GM18909 (cell line): Measurements from ENCODE around the gene TASP1.
A peak's percentile ranks its signal among the peaks of the same experiment; 100 is the strongest.

Experiments
- ATAC-seq: cut with Tn5 transposase; IDR thresholded peaks from one replicate; pipeline ENCODE4 v1.9.1; 2021; ENCODE audit warnings: mild to moderate bottlenecking; ENCODE audit not compliant: unreplicated experiment, poor library complexity

Gene TASP1

DNA sequence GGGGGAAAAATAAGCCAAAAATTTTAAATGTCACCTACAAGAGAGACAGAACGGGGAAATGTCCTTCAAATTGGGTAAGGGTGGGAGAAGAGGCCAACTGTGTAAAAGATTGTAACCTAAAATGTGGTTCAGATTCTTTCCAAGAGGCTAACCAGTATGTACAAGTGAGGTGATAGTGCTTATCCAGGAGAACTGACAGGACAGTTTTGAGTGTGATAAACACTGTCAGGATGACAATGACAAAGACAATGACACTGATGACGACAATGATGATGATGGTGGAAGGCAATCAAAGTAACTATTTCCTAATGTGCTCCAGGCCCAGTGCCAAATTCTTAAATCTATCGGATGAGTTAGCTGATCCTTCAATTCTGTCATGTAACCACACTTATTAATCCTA is 57.3 kb downstream of the TASP1 start:
- no peak for ATAC-seq

DNA sequence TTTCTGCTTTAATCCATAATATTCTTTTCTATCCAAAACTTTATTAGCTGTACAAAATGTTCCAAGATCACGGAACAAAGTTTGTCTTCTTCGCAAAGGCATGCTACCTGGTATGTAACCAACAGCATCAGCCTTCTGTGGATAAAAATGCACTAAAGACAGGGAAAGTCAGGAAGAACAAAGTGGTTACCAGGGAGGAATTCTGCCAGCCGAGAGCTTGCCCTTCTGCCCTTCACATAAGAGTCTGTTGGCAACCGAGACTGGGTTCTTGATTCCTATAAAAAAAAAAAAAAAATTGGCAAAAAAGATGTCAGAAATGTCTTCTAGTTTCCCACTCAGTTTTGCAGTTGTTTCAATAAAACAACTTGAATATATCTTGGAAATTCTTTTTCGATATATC is 58.0 kb downstream of the TASP1 start:
- ATAC-seq: no peak

DNA sequence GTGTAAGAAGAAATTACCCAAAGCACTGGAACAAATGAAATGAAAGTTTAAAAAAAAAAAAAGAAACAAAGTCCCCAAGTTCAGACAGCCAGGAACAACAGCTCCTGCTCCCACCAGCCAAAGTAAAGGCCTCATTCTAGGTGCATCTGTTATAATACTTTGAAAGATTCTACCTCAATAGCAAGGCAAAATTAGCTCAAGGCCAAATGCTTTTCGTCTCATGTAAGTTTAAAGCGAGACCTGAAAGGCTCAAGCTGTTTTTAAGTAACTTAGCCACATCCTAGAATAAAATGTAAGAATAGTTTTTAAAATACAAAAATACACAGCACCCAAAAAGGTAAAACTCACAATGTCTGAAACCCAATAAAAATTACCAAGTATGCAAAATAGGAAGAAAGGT is 64.7 kb downstream of the TASP1 start:
- ATAC-seq: no peak

DNA sequence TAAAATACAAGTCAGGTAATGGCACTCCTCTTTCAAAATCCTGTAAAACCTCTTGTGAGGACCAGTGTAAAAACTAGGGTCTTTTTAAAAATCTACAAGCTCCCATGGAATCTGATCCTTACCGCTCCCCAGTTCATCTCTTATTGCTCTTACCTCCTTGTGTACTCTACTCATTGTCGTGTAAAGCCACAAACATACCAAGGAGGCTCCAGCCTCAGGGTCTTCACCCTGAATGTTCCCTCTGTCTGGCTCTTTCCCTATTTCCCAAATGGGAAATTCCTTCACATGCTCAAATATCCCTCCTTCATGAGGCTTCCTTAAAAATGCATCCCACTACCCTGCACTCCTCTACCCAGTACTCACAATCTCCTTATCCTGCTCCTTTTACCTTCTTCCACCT is 67.1 kb downstream of the TASP1 start:
- no peak for ATAC-seq

DNA sequence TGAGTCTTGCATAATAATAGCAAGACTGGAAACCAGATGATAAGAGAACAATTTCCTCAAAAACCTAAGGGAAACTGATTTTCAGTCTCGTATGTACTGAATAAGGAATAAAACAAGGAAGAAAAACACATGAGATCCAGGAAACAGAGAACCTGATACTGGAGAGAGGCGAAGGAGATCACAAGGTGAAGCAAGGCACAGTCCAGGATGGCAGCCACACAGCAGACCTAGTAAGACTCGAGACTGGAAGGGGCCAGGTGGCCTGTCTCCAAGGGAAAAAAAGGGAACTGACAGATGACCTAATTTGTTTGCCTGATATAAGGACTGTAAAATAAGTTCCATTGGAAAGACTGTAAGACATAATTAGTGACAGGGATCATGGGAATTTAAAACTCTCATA is 71.1 kb downstream of the TASP1 start:
- ATAC-seq: no peak

DNA sequence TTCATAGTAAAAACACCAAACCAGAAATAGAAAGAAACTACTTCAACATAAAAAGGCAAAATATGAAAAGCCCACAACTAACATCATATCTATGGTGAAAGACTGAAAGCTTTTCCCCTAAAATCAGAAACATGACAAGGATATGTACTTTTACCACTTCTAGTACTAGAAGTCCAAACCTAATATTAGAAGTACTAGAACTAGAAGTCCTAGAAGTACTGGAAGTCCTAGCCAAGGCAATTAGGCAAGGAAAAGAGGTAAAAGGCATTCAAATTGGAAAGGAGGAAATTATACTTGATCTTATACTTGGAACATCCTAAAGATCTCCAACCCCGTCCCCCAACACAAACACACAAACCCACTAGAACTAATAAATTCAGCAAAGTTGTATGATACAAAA is 74.9 kb downstream of the TASP1 start:
- no peak for ATAC-seq

DNA sequence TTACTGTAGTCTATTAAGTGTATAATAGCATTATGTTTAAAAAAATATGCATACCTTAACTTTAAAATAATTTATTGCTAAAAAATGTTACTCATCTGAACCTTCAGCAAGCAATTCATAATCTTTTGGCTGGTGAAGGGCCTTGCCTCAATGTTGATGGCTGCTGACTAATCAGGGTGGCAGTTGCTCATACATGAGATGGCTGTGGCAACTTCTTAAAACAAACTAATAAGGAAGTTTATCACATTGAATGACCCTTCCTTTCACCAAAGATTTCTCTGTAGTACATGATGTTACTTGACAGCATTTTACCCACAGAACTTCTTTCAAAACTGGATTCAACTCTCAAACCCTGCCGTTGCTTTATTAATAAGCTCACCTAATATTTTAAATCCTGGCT is 84.0 kb downstream of the TASP1 start:
- no peak for ATAC-seq

DNA sequence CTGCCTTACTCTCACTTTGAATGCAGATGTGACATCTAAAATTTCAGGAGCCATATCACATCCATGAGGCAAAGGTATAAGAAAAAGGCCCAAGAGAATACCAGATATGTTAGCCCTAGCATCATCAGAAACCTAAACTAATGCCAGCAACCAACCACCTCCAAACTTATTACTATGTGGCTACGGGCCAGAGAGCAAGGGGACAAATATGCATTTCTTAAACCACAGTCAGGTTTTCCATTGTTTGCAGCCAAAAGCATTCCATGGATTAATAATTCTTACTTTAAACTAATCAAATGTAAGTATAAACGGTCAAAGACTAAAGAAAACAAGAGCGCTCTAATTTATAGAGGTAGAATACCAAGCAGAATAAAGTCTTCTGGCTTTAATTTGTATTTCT is 84.7 kb downstream of the TASP1 start:
- ATAC-seq: no peak

DNA sequence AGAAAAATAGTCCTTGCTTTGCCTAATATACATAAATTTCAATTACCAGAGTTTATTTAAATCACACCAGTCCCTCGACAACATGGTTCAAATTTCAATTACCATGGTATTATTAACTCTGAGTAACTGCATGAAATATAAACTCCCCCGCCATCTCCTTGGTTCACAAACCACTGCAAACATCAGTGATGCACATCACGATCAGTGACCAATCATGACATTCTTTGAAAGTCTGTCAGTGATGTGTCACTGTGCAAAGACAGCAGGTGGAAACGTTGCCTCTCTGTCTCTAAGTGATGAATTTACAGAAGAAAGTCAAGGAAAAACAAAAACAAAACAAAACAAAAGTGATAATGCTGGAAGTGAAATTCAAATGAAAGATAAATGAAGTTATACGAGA is 86.7 kb downstream of the TASP1 start:
- ATAC-seq: no peak

DNA sequence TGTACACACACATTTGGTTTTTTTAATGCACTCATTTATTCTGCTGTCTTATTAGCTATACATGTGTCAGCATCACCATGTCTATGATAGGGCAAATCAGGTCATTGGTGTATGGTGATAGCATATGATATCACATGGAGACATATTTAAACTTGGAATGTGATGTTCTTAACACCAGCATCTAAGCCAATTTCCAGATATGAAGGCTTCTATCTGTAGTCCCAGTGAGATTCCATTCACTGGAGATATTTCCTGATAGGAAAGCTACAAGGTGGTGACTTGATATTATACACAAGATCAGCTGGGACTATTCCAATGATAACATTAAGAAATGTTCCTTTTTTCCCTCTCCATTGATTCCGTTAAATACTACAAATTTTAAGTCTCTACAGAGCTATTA is 89.3 kb downstream of the TASP1 start:
- ATAC-seq: no peak

DNA sequence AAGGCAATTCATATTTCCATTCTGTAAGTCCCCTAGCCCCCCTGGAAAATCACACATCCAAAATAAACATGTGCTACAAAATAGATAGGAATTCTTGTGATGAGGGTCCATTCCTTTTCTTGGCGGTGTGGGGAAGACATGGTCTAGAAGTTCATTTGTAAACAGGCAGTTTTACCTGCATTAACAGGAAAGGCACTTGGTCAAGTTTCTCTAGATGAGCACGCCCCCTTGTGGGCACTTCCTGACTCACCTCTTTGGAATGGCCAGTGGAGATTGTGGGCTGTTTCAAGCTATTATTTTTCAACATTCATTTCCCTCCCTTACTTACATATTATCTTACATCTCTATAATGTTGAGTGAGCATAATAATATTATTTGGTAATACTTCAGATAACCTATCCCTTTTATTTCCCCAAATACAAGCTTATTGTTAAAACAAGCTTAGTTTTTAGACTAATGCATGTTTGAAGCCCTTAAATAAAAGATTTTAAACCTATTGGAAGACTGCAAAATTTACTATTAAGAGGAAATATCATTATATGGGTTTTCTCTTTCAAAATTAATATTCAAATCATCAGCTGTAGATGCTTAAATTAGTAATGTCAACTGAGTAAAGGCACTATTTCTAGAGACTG is 92.1 kb downstream of the TASP1 start:
- ATAC-seq: peak; percentile 74

DNA sequence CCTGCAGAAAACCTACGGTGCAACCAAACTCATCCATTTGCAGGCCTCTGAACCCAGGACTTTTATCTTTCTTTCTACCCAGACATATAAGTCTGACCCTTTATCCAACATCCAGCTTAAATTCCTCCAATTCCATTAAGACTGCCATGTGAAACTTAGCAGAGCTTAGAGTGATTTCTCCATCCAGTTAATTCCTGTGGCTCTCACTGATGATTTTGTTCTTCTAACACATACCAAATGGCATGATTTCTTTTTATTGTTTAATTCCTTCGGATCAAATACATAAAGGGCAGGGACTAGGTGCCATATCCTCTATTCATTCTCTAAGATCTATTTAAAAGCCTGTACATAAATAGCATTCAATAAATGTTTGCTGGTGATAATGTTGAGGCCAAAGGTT is 92.9 kb downstream of the TASP1 start:
- ATAC-seq: no peak

DNA sequence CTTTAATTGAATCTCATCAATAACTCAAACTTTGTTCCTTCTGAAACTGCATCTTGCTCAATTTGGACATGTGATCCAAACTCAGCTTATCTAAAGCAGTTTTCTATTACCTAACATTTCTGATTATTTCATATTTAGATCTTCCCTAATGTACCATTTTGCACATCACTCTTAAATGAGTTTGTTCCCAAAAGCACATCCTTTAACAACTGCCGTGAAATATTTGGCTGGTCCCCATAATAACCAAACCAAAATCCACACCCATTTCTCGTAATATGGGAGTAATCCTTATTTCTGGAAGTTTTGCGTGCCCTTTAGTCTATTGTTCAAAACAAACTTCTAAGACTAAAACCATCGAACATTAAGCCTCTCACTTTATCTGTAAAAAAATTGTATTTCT is 94.9 kb downstream of the TASP1 start:
- ATAC-seq: no peak

DNA sequence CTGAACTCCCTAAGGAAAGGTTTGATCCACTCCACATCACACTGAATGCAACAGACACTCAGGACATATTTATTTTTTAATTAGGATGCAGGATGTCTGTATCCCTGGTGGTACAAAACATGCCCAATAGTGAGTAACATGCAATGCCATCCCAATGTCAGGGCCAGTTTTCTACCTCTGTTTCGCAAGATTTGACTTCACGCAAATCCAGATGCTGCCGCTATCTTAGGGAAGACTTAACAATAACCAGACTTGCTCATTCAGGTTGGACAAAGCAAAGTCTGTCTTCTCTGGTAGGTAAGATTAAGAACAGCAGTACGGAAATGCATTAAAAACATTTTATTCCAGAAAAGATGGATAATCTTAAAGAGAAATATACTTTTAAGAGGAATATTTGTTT is 103.1 kb downstream of the TASP1 start:
- ATAC-seq: no peak

DNA sequence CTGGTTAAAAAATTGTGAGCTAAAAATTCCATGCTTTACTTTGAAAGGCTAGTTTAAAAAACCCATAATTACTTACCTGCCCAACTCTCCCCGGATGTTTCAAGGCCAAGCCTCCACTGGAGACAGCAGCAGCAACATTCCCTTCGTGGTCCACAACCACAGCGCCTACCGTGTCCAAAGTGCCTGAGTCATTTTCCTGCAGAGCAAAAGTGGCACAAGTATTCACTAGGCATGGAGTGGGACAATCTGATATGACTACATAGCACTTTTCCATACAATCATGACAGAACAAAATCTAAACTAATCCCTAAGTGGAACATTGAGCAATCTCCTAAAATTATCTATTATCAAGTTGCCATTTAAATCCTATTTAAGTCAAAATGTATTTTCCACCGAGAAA is 104.8 kb downstream of the TASP1 start:
- ATAC-seq: no peak

DNA sequence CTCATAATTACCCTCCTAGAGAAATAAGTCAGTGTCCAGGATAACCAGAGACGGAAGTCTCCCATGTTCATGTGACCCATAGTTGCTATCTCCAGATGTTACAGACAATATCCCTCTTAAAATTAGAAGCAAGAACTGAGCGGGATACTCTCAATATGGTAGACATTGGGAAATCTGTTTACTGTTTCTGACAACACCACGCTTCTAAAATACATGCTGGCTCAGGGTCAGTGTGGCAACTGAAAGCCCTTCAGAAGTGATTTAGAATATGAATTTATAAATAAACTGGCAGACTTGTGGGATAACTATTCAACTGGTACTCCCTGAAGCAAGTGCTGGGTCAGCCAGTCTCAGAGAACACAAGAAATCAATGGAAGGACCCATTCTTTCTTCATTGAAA is 108.6 kb downstream of the TASP1 start:
- no peak for ATAC-seq

DNA sequence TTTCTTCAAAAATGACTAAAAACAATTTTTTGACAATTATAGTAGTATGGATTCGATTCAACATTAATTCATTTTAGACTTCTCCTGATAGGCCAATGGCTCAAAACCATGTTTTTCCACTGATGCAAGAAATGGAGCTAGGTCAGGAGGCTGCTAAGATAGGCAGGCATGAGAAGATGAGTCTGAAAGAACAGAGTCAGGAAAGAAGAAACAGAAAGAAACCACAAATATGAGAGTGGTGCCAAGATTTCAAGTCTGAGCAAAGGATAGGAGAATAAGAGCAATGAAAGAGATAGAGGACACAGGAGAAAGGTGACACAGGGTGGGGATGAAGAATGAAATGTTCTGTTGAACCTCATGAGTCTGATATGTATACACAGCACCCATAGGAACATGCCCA is 112.2 kb downstream of the TASP1 start:
- ATAC-seq: no peak

DNA sequence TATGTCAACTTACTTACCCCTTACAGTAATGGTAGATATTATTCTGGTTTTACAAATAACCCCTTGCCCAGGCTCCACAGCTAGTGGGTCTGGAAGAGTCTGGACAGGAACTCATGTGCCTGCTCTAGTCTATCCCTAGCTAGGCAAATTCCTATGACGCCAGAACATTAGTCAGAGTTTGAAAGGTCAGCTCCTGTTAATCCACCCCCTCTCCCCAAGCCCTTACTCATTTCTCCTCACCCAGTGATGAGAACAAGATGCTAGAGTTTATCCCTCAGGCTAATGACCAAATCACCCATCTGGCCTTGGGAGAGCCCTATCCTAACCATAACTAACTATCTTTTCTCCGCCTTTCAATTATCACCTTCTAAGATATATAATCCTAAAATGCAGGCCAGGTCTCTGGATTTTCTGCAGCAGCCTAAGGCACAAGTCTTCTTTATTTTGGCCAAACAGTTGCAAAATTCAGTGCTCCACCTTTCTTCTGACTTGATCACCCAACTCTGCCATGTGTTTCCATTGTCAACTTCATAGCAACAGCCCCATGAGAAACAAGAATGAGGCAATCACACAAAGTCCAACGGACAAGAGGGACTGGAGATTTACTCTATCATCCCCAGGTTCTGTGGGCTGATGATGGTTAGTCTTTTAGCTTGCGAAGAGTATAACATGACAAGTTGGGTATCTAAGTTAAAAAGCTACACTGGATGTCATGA is 113.3 kb downstream of the TASP1 start:
- ATAC-seq: no peak

DNA sequence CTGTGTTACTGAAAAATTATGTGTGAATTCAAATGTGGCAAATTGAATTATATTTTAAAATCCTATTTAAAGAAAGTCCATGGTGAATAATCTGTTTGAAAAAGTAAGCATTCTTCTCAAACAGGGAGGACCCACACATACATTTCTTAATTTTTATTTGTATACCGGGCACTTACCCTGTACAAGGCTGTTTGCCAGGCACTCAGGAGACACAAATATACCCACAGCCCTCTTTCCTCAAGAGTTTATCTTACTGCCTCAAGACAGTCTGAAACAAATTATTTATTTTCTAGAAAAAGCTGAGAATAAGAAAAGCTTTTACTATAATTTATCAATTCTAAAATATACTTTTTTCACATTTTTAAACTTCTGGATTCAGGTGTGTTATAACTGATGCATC is 114.4 kb downstream of the TASP1 start:
- no peak for ATAC-seq

DNA sequence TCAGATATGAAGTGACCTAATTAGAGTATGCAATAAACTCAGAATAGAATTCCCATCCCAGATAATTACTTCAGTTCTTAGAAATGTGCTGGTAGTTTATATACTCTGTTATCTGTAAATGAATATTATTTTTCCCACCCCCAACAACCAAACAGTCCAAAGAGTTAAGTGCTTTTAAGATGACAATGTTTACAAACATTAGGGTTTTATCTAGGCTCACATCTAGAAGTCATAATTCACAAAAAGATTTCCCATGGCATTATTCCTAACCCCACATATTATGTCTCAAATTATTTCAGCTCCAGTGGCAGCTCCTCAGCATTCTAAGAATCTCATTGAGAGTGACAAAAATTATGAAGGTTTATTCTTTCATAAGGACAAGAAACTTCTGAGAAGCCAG is 120.9 kb downstream of the TASP1 start:
- no peak for ATAC-seq

DNA sequence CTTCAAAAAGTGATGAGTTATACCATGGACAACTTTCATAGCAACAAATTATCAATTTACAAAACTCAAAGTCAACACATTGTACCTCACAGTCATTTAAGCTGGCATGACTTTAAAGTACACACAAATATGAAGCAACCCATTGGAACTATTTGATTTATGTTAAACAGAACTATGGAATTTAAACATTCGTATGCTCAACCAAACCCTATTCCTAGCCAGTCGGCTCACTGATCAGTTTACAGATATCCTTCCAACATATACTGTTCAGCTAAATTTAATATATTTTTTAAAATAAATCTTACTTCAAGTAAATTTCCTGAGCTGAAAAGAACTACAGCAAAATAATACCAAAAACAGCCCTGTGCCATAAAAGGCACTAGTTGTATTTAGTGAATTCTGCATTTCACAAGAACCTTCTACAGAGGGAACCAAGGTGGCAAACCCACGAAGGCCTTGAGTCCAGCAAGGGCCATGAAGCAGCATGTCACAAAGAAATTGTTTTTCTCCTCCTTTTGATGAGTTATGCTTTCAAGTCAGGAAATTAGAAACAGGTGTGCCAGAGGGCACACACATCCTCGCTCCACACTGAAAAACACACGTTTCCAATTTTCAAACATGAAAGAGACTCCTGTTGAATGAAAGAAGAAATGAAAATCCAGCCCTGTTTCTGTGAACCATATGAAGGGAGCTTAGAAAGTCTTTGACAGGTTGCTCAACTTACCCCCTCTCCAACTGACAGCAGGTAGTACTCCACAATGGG is 122.8 kb downstream of the TASP1 start:
- ATAC-seq: no peak

DNA sequence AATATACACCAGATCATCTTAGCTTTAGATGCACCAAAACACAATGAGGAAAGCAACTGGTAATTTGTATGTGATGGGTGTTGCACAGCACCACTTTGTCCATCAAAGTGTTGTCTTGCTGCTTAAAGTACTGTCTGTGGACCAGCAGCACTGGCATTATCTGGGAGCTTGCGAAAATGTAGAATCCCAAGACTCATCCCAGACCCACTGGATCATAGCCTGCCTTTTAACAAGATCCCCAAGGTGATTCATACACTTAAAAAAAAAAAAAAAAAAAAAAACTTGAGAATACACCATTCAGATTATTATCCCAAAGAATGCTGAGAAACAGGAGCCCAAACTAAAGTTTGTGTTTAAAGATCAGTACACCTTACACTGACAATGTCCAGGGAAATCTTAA is 123.4 kb downstream of the TASP1 start:
- ATAC-seq: no peak
